HG03039 (cell line): ENCODE measurements around the gene RPL39L.
"Not testable (repeated sequence)": the region's sequence is repeated elsewhere in the genome, so short reads cannot be mapped to it uniquely, and the experiment has no call there.

Source experiments
- ATAC-seq: cut with Tn5 transposase; IDR thresholded peaks from one replicate; pipeline ENCODE4 v1.9.1; 2021; ENCODE audit warnings: mild to moderate bottlenecking, moderate library complexity; ENCODE audit not compliant: unreplicated experiment

RPL39L gene

GRCh38 chr3:187139126-187139894 is at the start of gene RPL39L:
TSS of gene RPL39L (minus strand) at chr3:187139496. CDS start at chr3:187121300, 18,196 bp downstream.
- peak; percentile 95 for ATAC-seq

GRCh38 chr3:187188931-187189330 is 49.6 kb upstream of the RPL39L start:
- ATAC-seq = no peak

DNA sequence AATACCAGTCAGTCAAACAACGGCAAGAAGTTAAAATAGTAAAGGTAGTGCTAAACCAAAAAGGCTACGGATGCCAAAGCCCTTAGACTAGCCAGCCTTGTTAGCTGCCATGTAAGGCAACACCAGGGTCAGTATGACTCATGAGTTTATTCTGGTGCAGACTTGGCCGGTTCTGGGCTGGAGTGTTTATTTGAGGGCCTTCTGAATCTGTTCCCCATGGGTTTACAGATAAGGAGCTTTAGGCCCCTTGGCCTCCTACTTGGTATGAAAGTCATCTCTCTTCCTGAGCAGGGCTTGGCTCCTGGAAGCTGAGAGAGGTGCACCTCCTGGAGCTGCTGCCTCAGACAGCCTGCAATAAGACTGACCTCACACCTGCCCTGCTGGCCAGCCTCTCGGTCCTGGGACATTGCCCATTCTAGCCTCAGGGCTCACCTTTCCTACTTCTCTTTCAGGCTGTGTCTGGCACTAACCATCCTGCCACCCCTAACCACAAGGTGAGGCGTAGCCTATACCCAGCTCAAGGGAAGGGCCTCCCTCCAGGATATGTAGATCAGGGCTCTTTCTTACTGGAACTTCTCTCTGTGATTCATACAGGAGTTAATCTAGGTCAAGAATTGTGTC is 47.6 kb upstream of the RPL39L start:
- no peak for ATAC-seq

- ATAC-seq = no peak
Observed at GRCh38 chr3:187186375-187186774, 47.1 kb upstream of the RPL39L start.

- no peak for ATAC-seq
Observed at GRCh38 chr3:187185759-187186158, 46.5 kb upstream of the RPL39L start.

GRCh38 chr3:187183903-187184302 is 44.6 kb upstream of the RPL39L start:
- ATAC-seq = no peak

DNA sequence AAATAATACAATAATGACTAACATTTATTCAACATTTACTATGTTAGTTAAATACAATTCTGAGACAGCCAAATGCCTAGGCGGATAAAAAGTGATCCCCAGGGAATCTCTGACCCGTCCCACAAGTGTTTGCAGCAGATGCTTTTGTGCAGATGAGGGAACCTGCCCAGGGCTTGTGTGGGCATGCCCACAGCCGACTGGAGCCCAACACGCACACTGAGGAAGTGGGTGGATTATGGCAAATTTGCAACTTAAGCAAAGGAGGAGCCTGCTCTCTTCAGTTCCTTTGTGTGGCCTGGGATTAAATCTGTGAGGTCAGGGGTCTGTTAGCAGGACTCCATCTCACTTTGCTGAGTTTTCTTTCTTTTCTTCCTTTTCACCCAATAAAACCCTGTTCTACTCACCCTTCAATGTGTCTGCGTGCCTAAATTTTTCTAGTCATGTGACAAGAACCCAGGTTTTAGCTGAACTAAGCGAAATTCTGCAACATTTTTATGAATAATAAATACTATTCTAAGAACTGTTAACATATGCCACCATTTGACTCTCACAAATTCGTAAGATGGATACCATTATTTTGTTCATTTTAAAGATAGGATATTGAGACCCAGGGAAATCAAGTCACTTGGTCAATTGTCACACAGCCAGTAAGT is 44.0 kb upstream of the RPL39L start:
- ATAC-seq = no peak

DNA sequence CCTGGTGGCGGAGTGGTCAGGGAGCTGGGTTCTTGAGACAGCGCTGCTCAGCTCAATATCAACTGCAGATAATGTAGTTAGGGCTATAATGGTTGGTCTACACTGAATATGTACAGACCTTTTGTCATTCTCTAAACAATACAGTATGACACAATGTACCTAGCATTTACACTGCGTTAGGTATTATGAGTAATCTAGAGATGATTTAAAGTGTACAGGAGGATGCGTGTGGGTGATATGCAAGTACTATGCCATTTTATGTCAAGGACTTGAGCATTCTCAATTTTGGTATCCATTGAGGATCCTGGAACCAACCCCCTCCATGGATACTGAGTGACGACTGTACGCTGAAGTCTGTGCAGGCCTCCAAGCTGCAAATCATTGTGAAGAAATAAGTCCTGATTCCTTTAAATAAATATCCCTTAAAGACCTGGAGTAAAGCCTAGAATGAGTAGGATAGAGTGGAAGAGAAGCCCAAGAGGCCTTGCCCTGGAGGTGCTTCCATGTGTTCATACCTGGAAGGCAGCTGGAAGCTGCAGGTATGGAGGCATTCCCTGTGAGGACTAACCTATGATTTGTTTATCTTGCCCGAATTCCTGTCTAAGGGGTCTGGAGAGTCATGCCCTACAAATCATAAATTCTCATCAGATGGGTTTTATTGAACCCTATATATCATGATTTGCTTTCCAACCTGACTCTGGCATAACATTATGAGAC is 42.3 kb upstream of the RPL39L start:
- no peak for ATAC-seq

- no peak for ATAC-seq
Observed at GRCh38 chr3:187172929-187173328, 33.6 kb upstream of the RPL39L start.

GRCh38 chr3:187170911-187171310 is 31.6 kb upstream of the RPL39L start:
- not testable (repeated sequence) for ATAC-seq

DNA sequence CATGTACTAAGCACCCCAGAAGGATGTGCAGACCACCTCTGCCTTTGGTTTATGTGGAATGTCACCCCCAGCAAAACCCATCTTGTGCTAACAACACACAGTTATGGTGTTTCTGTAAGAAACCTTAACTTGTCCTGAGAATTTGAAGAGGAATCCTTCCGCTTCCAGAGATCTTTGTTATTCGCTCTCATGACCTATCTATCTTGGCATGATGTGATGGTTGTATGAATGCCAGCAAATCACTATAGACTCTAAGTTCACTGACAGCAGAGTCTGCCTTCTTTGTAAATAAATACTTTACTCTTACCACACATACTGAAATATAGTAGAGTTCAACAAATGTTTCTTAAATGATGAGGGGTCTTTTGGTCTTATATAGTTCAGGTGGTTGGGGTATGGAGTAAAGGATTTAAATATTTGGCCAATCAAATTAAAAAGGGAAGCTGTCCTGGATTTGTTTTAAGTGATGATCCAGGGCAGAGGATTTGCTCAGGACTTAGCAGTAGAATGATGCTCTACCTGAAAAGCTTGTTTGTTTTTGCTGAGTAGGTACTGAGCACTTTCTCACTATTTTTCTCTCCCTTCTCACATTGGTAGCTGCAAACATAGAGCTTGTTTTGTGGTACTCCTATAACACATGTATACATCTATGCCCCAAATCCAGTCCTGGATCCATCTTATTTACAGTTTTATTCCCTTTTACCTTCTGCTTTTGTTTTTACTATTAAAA is 30.1 kb upstream of the RPL39L start:
- ATAC-seq = no peak

GRCh38 chr3:187167777-187168176 is 28.5 kb upstream of the RPL39L start:
- no peak for ATAC-seq

- no peak for ATAC-seq
Observed at GRCh38 chr3:187166750-187167149, 27.5 kb upstream of the RPL39L start.

GRCh38 chr3:187165144-187165543 is 25.8 kb upstream of the RPL39L start:
- no peak for ATAC-seq

GRCh38 chr3:187162265-187162953 is 23.1 kb upstream of the RPL39L start:
- ATAC-seq = no peak

DNA sequence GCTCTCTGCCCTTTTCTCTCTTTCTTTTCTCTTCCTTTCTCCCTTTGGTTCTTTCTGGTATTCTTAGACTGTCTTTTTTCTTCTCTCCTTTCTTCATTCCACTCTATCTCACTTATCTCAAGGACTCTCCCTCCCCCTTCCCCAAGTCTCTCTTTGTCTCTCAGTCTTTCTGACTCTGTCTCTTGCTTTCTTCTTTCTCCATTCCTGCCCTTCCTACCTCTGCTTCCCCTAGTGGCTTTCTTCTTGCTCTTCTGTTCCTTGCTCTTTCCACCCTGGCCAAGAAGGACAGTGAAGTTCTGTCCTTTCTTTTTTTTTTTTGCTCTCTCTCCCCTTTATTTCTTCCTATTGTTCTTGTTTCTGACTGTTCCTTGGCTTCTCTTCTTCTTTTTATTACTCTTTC is 22.3 kb upstream of the RPL39L start:
- no peak for ATAC-seq

GRCh38 chr3:187150599-187150998 is 11.3 kb upstream of the RPL39L start:
- no peak for ATAC-seq

DNA sequence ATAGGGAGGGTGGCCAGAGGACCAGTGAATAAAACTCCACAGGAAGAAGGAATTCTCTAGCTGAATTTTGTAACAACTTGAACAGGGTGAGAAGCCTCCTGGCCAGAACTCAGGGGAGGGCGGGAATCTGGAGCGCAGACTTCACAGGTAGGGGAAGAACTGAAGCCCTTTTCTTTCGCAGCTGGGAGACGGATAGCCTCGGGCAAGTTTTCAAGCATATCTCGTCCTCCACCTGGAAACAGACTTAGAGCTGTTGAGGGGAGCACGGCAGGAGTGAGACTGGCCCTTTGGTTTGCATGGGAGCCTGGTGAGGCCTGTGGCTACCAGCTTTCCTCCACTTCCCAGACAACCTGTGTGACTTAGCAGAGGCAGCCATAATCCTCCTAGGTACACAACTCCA is 10.9 kb upstream of the RPL39L start:
- ATAC-seq = no peak

DNA sequence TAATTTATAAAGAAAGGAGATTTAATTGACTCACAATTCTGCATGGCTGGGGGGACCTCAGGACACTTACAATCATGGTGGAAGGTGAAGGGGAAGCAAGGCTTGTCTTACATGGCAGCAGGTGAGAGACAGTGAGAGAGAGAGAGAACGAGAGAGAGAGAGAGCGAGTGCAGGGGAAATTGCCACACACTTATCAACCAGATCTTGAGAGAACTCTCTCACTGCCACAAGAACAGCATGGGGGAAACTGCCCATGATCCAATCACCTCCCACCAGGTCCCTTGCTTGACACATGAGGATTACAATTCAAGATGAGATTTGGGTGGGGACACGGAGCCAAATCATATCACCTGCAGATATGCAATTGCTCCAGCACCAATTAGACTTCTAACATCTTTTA is 7.1 kb upstream of the RPL39L start:
- ATAC-seq = no peak
